Activated CD4-positive, alpha-beta T cell treated with anti-CD3 and anti-CD28 coated beads, Interleukin-2, Interleukin-6, amounts not matched to agents 100 ng/mL and 50 ng/mL, durations not matched to agents 16 hours and 8 hours (primary cell): Measurements from ENCODE around the gene SYNGAP1.

ENCODE experiments used
- DNase-seq: peaks from one replicate; pipeline ENCODE4 v3.0.0-alpha.2; 2020

The SYNGAP1 gene

DNA sequence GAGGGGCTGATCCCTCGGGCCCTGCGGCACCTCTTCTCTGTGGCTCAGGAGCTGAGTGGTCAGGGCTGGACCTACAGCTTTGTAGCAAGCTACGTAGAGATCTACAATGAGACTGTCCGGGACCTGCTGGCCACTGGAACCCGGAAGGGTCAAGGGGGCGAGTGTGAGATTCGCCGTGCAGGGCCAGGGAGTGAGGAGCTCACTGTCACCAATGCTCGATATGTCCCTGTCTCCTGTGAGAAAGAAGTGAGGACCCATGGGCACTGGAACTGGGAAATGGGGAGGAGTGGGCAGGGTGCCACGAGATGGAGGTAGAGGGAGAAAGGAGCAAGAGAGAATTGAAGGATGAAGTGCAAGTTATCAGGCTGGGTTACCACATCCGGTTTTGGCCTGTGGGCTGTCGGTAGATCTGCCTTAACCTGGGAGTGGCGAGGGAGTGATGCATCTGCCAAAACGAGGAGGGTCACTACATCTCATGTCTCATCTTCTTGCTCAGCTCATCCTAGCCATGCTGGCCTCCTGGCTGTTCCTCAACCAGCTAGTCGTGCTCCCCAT, 14.4 kb upstream of the SYNGAP1 start:
- DNase-seq, result no peak

DNA sequence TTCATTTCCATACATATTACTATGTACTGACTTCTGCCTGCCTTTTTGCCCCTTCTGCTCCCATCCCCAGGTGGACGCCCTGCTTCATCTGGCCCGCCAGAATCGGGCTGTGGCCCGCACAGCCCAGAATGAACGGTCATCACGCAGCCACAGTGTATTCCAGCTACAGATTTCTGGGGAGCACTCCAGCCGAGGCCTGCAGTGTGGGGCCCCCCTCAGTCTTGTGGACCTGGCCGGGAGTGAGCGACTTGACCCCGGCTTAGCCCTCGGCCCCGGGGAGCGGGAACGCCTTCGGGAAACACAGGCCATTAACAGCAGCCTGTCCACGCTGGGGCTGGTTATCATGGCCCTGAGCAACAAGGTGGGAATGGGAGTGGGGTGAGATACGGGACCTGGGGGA, 13.7 kb upstream of the SYNGAP1 start:
- no peak for DNase-seq

DNA sequence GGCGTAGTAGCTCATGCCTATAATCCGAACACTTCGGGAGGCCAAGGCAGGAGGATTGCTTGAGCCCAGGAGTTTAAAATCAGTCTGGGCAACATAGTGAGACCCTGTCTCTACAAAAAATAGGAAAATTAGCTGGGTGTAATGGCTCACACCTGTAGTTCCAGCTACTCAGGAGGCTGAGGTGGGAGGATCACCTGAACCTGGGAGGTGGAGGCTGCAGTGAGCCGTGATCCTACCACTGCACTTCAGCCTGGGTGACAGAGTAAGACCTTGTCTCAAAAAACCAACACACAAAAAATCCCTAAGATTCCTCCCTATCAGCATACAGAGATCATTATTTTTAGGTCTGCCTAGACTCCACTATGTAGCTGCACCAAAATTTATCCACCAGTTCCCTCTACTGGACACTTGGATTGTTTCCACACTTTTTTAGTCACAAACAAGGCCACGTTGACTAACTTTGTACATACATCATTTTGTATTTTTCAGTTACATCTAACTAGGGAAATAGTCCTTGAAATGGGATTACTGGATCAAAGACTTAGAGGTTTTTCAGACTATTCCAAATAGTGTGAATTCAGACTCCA, 12.6 kb upstream of the SYNGAP1 start:
- no peak for DNase-seq

DNA sequence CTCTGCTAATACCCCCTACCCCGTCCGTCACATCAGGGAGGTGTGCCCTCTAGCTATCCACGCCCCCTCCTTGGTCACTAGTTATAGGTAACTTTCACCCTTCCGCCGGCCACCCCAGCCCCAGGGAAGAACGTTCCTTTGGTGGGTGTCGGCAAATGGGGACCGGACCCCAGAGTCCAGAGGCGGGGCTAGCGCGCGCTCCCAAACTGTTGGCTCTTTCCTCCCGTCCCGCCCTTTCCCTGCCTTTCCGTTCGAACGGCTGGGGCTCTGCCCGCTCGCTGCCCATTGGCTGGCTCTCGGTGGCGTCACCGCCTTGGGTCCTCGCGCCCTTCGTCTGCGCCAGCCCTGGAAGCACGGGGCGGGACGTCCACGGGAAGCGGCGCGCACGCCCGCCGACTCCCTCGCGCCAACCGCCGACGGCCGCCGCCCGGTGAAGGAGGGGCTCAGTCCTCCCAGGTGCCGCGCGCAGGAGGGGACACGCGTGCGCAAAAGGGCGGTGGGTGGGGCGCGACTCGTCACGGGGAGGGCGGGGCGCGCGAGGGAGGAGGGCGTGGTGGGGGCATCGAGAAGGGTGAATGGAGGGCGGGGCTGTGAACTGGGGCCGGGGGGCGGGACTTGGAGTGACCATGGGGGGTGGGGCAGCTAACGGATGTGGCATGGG, 9.7 kb upstream of the SYNGAP1 start:
- DNase-seq, result peak; percentile 98

DNA sequence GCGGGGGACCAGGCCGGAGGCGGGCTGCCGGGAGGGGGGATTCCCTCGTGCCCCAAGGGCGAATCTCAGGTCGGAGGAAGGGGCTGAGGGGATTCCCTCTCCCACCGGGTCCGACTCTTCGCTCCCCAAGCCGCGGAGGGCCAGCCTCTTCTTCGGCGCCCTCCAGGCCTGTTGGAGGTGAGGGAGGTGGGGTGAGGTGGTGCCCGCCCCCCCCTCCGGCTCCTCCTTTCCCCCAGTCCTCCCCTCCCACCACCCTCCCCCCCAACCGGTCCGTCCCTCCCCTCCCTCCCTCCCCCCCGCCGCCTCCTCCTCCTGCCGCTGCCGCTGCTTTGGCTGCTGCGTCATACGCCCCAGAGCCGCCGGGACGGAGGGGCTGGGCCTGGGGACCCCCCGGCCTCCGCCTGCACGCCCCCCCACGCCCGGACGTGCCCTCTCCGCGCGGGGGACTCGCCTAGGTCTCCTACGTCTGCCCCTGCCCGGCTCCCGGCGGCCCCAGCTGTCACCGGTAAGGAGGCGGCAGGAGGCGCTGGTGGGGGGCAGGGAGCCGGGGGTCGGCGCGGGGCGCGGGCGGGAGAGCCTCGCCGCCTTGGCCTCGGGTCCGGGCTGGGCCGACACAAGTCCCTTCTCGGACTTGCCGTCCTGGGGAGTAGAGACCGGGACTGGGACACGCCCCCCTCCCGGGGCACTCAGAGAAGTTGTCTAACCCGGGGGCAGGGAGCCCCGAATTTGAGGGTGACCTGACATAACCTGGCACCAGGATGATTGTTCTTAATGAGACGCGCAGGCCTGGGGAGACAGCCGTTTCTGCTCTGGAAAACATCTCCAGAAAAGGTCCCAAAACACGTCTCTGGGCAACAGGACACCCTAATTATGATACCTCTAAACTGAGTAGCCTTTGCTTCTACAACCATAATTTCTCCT, 8.9 kb upstream of the SYNGAP1 start, which contains the start of gene PHF1:
PHF1 (plus strand) TSS at position 304 of the 921 bp plus-strand sequence. CDS start 1,250 bp downstream, outside the sequence.
- no peak for DNase-seq

DNA sequence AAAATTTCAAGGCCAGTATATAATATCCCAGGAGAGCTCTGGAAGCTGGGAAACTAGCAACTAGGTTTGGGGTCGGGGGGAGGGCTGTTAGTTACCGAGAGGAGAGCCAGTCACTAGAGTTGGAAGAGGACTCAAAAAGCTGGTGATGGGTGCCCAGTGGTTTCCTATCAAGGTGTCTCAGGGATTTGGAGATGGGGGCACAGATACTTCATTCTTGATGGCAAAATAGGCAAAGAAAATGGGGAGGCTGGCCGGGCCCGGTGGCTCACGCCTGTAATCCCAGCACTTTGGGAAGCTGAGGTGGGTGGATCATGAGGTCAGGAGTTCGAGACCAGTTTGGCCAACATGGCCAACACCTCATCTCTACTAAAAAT, 8.2 kb upstream of the SYNGAP1 start:
- no peak for DNase-seq

DNA sequence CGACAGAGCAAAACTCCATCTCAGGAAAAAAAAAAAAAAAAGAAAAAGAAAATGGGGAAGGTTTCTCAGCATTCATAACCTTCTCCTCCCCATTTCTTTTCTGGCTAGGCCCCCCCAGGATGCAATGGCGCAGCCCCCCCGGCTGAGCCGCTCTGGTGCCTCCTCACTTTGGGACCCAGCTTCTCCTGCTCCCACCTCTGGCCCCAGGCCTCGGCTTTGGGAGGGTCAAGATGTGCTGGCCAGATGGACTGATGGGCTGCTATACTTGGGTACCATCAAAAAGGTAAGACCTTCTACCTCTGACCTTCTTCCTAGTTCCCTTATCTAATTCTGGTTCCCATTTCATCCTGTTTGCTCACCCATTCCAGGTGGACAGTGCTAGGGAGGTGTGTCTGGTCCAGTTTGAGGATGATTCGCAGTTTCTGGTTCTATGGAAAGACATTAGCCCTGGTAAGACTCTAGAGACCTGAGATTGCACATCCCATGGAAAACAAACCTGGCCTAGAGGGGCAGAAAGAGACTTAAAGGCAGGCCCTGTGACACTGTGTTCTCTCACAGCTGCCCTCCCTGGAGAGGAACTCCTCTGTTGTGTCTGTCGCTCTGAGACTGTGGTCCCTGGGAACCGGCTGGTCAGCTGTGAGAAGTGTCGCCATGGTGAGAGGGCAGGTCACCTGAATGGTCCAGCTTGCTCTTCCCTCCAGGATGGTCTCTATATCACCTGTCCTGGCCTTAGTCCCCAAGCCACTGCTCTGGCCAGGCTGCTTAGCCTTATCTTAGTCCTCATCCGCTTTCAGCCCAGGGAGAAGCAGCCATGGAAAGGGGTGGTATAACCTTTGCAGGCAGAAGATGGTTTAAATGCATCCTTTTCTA, 7.5 kb upstream of the SYNGAP1 start:
- DNase-seq, result no peak

DNA sequence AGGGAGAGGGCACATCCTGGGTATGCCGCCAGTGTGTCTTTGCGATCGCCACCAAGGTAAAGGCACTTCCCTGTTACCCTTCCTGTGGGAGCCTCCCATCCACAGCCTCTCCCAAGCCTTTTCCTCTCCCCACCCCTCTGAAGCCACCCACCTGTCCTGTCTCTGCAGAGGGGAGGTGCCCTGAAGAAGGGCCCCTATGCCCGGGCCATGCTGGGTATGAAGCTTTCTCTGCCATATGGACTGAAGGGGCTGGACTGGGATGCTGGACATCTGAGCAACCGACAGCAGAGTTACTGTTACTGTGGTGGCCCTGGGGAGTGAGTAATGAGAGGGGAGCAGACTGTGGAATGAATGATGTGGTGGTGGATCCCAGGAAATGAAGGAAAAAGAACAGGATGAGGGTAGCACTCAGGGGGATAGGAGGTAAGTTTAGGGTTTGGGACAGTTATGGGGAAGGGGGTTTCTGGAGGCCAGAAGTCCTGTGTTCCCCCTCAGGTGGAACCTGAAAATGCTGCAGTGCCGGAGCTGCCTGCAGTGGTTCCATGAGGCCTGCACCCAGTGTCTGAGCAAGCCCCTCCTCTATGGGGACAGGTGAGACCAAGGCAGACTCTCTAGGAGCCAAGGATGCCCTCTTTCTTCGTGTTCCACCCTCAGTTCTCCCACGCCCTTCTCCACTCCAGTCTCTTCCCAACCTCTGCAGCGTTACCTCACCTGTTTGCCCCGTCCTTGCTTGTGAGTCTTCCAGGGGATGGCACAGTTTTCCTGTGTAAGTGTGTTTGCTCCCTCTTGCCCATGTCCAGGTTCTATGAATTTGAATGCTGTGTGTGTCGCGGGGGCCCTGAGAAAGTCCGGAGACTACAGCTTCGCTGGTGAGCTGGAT, 6.4 kb upstream of the SYNGAP1 start:
- no peak for DNase-seq

DNA sequence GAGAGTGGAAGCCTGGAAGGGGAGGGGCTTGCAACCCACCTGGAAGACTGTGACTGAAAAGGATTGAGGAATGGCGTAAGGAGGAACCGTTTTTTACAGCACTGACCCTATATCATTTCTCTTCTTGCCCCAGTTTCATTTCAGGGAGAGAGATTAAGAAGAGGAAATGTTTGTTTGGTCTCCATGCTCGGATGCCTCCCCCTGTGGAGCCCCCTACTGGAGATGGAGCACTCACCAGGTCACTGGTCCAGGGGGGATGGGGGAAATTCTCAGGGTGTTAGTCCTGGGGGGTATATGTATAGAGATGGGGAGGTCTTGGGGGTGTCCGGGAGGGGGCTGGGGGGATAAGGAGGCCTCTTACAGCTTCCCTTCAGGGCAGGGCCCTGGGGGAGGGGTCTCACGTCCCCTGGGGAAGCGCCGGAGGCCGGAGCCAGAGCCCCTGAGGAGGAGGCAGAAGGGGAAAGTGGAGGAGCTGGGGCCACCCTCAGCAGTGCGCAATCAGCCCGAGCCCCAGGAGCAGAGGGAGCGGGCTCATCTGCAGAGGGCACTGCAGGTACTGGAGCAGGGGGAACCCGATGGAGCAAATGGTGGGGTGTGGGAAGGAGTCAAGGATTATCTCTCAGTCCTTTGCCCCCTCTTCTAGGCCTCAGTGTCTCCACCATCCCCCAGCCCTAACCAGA, 5.1 kb upstream of the SYNGAP1 start:
- DNase-seq, result peak; percentile 30

DNA sequence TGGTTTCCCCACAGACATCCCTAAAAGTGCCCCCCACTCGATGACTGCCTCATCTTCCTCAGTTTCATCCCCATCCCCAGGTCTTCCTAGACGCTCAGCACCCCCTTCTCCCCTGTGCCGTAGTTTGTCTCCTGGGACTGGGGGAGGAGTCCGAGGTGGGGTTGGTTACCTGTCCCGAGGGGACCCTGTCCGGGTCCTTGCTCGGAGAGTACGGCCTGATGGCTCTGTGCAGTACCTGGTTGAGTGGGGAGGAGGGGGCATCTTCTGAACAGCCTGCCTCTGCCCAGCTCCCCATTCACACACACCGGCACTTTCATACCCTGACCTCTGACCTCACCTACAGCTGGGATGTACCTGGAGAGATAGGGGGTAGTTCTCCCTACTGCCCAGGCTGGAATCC, 4.0 kb upstream of the SYNGAP1 start:
- no peak for DNase-seq

DNA sequence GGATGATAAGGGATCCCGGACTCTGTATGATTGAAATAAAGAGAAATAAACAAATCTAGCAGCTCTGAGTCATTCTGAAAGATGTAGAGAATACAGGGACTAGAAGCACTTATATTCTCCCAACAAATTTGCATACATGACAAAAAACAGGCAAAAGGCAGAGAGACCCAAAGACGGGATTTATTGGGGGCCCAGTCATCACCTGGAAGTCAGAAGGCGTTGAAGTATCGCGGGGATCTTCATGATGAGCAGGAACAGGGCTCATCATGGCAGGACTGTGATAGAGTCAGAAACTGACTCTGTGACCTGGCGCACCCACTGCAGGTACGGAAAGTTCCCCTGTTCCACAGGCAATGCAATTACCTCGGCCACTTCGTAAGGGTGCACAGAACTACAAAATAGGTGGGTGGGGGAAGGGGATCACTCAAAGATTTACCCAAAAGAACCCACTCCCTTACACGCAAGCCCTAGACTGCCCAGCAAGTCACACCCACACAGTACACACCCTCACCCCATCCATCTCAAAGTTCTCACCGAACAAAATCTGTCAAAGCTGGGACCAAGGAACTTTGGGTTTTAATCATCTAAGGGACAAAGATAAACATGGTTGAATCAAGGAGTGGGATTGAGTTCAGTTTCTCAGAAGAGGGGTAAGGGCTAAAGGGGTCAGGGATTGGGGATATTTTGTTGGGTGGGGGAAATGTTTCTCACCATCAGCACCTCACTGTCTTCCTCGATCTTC, 3.3 kb upstream of the SYNGAP1 start:
- DNase-seq, result peak; percentile 69

DNA sequence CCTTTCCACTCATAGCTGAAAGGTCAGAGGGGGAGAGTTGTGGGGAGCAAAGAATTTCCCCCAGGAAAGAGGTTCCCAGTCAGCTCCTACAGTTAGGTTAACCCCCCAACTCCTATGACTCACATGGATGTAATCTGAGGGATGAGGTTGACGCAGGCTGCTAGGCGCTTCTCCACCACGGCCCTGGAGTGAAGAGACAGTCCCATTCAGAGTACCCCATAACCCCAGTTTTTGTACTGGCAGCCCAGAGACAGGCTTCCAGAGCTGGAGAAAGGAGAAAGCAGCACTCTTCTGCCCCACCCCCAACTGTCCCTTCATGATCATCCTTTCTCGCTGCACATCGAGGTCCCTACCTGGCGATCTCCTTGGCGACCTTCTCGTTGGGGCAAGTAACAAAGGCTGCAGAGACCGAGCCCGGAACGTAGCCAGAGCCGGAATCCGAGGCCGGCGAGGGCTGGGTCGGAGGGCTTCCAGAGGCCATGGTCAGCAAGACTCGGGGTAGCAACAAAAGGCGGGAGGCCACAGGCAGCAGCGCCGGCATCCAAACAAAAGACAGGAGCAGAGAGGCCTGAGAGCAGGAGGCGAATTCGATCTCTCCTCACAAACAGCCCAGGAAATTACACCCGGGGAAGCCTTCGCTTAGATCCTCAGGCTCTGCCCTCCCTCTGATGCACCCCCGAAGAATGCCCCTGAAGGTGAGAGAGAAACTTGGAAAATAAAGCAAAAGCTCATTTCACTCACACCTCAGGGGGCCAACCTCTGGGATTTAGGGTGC, 2.5 kb upstream of the SYNGAP1 start:
- peak; percentile 30 for DNase-seq

DNA sequence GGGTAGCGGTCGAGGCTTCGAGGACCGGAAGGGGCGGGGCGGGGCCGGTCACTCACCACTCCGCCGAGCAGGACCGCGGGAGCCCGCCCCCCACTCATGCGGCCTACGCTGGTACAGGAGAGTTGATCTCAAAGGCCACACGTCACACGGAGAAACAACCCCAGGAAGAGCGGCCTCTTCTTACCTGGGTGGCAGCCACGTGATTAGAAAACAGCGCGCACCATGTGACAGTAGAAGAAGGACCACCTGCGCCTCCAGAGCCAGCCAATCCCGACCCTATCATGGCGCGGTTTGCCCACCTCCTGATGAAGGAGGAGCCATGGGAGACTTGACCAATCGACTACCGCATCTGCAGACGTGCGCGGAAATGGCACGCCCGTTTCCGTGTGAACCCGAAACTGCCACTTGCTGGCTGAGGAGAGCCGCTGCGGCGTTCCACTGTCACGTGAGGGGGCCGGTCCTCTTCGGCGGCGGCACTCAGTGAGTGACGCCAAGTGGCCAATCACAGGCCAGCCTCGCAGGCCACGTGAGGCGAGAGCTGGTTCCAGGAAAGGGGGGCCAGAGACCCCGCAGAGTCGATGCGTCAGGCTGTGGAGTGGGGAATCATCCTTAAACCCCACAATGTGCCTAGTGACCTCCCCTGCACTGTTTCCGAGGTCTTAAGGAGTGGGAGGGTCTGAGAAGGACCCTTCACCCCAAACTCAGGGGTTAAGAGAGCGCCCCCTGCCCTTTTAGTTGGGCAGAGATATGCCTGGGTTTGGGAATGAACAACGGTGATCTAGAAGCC, 1.8 kb upstream of the SYNGAP1 start, which contains the start of gene CUTA:
CUTA (minus strand) TSS at position 205 of the 787 bp plus-strand sequence; CDS start at position 98, 107 bp downstream.
- peak; percentile 99 for DNase-seq

DNA sequence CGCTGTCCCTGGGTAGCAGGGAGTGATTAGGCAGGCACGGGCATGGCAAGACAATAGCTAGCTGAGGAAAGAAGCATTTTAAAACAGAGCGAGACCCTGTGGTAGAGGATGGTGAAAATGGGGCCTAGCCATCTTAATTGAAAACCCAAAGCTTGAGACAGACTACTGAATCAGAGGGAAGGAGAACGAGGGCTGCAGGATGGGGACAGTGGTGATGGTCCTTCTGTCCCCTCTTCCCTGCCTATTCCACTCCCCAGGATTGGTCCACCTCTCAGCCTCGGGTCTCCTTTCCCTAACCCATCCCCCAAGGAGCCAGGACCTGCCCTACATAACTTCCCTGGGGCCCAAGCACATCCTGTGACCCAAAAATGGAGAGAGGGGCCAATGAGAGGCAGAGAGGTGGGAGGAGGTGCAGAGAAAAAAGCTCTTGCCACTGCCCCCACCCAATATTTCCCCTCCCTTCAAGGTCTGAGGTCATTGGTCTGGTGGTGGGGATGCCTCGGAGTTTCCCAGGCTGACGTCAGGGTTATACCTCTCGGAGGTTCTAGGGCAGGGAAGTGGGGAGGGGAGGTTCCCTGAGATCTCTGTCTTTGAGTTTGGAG, 1.1 kb upstream of the SYNGAP1 start:
- peak; percentile 80 for DNase-seq

DNA sequence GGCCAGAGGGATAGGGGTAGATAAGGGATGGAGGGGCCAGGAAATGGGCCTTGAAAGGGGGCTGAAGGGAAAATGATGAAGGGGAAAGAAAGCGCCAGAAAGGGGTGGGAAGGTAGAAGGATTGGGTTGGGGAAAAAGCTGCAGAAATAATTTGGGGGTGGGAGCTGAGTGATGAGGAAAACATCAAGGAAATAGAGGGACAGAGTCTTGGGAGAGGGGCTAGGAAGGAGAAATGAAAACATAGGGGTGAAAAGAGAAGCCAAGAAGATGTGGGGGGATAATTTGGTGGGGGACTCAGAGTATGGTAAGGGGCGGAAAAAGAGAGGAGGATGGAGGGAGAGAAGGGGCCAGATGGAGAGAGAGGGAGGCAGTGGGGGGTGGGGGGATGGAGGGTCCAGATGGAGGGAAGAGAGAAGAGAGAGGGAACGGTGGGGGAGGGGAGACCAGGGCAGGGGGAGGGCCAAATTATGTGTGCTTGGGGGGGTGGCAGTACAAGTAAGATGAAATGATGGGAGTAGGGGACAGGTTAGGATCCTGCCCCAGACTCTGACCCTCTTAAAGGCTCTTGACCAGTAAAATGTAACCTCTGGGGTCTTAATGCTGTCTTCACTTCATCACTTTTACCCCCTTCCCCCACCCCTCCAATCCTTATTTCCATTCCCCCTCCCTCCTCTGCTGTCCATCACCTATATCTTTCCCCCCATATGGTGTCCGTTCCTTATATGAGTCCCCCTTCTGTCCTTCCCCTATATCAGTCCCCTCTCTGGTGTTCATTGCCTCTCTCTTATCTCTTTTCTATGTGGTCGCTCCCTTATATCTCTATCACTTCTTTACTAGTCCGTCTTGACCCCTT, 852 bp downstream of the SYNGAP1 start:
- DNase-seq, result no peak

DNA sequence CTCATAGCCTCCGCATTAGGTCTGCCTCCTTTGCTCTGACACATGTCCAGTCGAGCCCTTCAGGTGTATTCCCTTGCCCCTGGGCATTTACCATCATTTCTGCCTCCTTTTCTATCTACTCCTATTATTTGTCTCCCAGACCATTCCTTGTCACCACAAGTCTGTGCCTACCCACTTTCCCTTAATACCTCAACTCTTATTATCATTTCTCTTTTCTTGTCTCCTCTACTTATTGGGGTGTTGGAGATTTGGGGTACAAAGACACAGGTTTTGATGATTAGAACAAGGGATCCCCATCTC, 1.4 kb downstream of the SYNGAP1 start:
- DNase-seq, result no peak

DNA sequence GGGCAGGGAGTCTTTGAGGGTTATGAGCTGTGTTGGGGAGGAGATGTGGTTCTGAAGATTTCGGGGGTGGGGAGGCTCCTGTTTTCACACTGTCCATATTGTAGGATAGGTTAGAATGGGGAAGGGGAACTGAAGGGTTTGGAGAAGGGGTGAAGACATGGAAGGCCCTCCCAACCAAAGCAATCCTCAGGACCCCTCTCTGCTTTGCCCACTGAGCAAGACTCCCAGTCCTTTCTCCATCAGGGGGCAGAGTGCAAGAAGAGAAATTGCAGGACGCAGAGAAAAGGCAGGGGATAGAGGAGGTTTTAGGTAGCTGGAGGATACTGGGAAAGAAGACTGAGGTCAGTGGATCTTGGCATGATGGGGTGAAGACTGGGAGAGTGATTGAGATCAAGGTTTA, 3.9 kb downstream of the SYNGAP1 start:
- DNase-seq, result no peak
